GM21619 (cell line): Measurements from ENCODE around the gene ZNF385D.

Experiments used
- ATAC-seq: cut with Tn5 transposase; IDR thresholded peaks from one replicate; pipeline ENCODE4 v1.9.1; 2021; ENCODE audit not compliant: unreplicated experiment

ZNF385D gene

DNA sequence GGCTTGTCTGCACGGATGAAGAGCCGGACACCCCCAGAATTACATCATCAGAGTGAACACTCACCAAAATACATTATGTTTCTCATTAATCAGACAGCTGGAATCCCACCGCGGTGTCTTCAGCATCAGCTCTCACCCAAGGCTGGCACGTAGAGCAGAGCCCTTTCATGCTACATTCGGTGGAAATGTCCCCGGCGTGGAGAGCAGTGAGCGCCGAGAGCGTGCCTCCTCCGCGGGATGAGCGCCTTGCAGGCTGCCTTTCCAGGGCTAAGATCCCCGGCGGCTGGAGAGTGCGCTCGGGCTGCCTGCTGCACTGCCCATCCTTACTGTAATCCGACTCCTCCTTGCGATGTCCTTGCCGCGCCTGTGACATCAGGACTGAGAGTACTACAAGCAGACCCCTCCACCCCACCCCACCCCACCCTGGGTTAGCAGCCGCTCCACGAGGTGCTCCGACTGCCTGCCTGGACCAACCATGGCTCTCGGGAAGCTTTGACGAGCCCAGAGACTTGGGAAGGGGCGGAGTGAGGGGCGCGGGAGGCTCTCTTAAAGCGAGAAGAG is at the start of gene ZNF385D:
Gene ZNF385D (minus strand): TSS at position 380 of the 561 bp plus-strand sequence. CDS start 294 bp downstream, at position 86.
- no peak for ATAC-seq

DNA sequence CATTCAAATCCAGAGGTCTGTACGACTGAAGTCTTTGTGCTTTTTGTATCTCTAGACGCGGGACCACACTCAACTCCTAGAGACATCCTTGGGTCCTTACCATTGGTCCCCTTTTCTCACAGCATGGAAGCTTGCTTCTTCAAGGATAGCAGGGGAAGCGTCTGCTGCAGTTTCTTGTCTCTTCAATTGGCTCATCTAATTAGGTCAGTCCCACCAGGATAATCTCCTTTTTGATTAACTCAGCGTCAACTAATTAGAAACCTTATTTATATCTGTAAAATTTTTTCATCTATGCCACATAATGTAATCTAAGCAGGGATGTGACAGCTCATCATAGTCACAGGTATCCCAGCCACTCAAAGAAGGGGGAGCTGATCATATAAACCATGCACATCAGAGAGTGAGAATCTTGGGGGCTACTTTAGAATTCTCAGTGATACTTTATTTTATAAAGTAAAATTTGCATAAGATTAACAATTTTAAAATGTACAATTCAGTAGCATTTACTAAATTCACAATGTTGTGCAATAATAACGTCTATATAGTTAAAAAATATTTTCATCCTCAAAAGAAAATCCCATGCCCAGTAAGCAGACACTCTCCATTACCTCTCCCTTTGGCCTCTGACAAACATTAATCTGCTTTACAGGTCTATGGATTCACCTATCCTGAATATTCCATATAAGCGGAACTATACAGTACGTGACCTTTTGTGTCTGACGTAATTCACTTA is 47.5 kb upstream of the ZNF385D start:
- no peak for ATAC-seq

- no peak for ATAC-seq
Observed at GRCh38 chr3:21795921-21796320, 44.9 kb upstream of the ZNF385D start.

- no peak for ATAC-seq
Observed at GRCh38 chr3:21795152-21795837, 44.3 kb upstream of the ZNF385D start.

DNA sequence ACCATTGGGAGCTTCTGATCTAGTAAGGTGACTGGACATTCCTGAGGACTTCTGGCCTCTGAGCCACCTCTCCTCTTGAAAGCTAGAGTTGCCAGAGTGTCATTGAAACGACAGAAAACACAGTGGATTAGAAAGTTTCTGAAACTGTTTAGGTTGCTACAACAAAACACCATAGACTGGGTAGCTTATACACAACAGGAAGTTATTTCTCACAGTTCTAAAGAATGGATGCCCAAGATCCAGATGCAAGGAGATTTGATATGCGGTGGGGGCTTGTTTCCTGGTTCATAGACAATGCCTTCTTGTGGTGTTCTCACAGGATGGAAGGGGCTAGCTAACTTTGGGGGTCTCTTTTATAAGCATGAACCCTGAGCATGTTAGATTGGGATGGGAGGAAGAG is 43.3 kb upstream of the ZNF385D start:
- ATAC-seq: no peak

- ATAC-seq: no peak
Observed at GRCh38 chr3:21792176-21792575, 41.2 kb upstream of the ZNF385D start.

- no peak for ATAC-seq
Observed at GRCh38 chr3:21791356-21791755, 40.3 kb upstream of the ZNF385D start.

- no peak for ATAC-seq
Observed at GRCh38 chr3:21790466-21790865, 39.5 kb upstream of the ZNF385D start.

DNA sequence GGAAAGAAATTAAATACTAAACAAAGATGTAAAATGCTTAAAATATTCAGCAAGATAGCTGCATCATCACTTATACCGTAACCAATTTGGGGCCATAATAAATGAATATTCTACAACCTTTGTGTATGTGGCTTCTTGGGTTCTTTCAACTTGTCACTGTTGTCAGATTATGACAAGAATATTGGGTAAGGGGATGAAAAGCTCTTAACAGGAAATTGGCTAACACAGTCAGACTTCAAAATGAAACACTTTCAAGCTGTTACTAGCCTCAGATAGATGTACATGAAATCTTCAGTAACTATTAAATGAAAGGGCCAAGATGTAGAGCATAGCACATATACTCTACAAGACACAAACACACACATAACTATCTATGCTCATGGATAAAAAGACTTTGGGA is 38.7 kb upstream of the ZNF385D start:
- ATAC-seq: no peak

DNA sequence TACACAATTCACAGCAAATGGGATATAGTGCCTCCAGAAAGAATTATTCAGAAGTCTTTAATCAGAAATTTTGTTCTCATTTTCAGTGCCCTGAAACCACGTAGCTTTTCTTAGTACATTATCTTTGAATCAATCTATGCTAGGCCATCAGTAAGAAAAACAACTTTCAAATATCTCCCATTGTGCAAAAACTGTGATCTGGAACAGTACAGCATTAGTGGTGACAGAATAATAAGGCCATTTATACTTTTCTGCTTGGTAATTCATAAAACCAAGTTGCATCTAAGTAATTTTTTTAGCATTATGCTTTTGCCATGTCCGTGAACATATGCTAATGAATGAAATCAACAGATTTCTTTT is 35.4 kb upstream of the ZNF385D start:
- no peak for ATAC-seq

- ATAC-seq: no peak
Observed at GRCh38 chr3:21785765-21786437, 34.9 kb upstream of the ZNF385D start.

GRCh38 chr3:21783839-21784238 is 32.8 kb upstream of the ZNF385D start:
- no peak for ATAC-seq

GRCh38 chr3:21781355-21781754 is 30.3 kb upstream of the ZNF385D start:
- ATAC-seq: no peak

DNA sequence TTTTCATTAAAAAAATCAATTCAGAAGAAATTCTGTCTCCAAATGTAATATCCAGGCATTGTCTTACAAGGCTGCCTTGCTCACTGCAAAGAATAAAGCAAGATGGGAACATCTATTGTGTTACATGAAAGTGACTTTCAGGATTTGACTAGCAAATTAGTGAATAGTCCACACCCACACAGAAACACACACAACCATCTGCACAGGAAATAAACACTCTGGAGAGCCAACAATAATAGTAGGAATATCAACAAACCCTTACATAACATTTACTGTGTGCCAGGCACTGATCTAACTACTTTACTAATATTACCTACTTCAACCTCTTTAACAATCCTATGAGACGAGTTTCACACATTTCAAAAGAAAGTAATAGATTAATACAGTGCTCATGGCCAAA is 28.9 kb upstream of the ZNF385D start:
- no peak for ATAC-seq

DNA sequence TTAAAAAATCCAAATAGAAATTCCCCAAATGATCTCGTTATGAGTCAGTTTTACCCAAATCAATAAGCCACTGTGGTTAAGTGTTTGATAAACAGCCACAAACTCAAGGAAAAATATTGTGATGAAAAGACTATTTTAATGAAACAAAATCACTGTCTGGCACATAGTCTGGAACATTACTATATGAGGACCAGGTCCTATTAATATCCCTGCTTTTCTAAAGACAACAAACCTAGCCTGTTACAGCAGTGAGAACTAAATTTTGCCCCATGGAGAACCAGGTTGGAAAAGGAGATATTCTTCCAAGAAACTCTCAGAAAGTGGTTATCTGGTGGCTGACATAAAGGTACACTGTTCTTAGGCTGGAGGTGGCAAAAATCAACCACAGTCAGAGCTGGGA is 27.7 kb upstream of the ZNF385D start:
- no peak for ATAC-seq

- no peak for ATAC-seq
Observed at GRCh38 chr3:21777821-21778220, 26.8 kb upstream of the ZNF385D start.

DNA sequence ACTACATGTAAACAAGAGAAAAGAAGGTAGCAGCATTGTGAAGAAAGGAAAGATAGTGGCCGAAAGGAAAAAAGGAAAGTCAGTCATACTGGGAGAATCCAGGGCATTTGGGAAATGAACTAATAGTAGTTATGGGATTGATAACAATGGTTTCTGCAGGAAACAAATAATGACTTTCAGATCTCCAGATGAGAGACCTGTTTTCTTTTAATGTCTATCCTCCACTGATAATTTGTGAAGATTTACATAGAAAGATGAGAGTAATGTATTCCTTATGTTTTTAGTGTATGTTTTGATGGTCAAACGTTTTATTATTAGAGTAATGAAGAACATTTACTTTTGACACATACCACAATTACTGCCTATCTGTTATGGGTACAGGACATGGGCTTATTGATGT is 15.0 kb upstream of the ZNF385D start:
- ATAC-seq: no peak

- ATAC-seq: no peak
Observed at GRCh38 chr3:21755896-21756295, 4.9 kb upstream of the ZNF385D start.

- ATAC-seq: no peak
Observed at GRCh38 chr3:21754839-21755238, 3.8 kb upstream of the ZNF385D start.

DNA sequence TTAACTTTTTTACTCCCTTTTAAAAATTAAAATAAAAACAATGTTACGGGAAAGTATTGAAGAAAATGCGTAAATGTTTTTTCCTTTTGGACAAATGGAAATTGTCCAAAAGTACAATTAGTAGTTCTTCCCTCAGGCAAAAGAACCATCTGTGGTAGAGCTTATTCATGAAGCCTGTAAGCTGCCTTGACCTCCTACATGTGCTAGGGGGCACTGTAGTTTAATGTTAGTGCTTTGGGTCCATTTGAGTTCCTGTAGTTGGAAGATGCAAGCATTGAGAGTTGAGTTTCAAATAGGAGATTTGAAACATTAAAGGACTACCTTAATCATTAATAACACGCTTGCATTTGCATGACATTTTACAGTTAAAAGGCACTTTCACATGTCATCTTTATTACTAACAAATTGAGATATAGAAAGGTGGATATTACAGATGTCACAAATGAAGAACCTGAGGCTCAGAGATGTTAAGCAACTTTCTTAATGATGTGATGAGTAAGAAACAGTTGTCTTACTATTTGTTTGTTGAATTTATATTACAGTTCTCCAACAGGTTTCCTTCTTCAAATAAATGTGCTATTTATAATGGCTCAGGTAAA is 1.8 kb upstream of the ZNF385D start:
- ATAC-seq: no peak

DNA sequence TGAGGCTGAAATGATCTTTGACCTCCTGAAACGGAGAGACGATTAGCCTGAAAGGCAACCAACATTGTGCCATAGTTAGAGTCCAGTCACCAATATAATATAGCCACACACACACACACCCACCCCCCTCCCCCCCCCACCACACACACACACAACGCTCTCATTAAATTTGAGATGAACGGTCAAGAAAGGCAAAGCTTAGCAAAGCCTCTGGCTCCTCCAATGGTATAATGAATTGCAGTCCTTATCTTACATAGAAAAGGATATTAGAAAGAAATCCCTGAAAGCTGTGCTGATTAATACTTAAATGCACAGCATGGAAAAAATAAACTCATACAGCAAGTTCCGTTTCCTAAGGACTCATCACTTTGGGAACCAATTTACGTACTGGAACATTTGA is 876 bp upstream of the ZNF385D start:
- ATAC-seq: no peak
